ENCODE measurements around the gene ARFGAP2.

- TF ChIP-seq EP300 (IDR thresholded peaks at IDR 0.05) (no peak), POLR2A (IDR thresholded peaks at IDR 0.05) (no peak), POLR2AphosphoS5 (IDR thresholded peaks at IDR 0.05) (no peak)
These were observed 54.9 kb downstream of the ARFGAP2 start for GRCh38 chr11:47121731-47122130.
